ENCODE measurements around the gene PDE10A. TPM values are rescaled to one million over a fixed set of nuclear protein-coding genes. Genes with fewer than 3 reads are reported as not detected.

The PDE10A gene
- total RNA-seq, result not detected

DNA sequence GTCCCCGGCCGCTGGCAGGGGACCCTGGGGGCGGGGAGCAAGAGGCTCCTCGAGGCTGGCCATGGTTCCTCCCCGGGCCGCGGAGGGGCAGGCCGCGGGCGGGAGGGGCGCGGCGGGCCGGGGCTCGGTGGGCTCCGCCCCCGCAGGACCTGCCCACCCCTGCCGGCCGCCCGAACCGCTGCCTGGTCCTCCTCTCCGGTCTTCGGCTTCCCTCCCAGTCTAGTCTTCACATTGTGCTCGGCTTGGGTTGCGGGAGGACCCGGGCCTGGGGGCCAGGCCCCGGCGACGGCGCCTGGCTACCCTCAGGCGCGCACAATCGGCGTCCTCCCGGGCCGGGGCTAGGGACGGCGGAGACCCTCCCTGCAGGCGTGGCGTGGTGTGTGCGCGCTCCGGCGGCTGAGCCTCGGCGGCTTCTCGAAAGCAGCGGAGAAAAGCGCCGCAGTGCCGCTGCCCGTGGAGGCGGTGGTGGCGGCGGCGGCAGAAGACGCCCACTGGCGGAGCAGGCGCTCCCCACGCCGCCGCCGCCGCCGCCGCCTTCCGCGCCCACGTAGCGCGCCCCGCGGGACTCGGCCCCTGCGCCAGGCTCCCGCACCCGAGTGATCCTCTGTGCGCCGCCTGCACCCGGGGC, at the start of gene PDE10A:
Gene PDE10A (minus strand): TSS at position 493 of the 628 bp plus-strand sequence. CDS start 430 bp downstream, at position 63.
- Mint-ChIP-seq H3K9me3 (no peaks in the 10 kb centered on the region), H3K4me1 (ENCODE audit: low read depth) (peaks cover 5% of the 10 kb centered on the region), H3K36me3 (ENCODE audit: low read depth) (no peaks in the 10 kb centered on the region), H3K27me3 (peaks cover 49% of the 10 kb centered on the region), H3K27ac (no peak within 1 kb of the TSS), H3K4me3 (no peak within 1 kb of the TSS)
- DNase-seq (no peak), ATAC-seq (no peak)
- intact Hi-C loops (cut with micrococcal nuclease), result no loop called here
- ChIA-PET CTCF (no interaction called here), POLR2A (no interaction called here)
- TF ChIP-seq, protein P1, sequence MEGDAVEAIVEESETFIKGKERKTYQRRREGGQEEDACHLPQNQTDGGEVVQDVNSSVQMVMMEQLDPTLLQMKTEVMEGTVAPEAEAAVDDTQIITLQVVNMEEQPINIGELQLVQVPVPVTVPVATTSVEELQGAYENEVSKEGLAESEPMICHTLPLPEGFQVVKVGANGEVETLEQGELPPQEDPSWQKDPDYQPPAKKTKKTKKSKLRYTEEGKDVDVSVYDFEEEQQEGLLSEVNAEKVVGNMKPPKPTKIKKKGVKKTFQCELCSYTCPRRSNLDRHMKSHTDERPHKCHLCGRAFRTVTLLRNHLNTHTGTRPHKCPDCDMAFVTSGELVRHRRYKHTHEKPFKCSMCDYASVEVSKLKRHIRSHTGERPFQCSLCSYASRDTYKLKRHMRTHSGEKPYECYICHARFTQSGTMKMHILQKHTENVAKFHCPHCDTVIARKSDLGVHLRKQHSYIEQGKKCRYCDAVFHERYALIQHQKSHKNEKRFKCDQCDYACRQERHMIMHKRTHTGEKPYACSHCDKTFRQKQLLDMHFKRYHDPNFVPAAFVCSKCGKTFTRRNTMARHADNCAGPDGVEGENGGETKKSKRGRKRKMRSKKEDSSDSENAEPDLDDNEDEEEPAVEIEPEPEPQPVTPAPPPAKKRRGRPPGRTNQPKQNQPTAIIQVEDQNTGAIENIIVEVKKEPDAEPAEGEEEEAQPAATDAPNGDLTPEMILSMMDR (IDR thresholded peaks at IDR 0.05), result no peak

DNA sequence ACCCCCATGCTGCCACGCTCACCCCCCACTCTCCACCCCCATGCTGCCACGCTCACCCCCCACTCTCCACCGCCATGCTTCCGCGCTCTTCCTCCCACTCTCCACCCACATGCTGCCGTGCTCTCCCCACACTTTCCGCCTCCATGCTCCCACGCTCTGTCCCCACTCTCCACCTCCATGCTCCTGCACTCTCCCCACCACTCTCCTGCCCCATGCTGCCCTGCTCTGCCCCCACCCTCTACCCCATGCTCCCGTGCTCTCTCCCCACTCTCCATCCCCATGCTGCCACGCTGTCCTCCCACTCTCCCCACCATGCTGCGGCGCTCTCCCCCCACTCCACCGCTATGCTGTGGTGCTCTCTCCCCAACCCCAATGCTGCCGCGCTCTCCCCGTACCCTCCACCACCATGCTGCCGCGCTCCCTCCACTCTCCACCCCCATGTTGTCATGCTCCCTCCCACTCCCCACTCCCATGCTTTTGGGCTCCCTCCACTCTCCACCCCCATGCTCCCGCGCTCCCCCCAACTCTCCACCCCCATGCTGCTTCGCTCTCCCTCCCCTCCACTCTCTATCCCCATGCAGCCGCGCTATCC, 46.0 kb upstream of the PDE10A start:
- no peak overlapping the region for H3K27ac Mint-ChIP-seq
- POLR2A ChIA-PET, result no interaction called here
- no peak for DNase-seq
- H3K36me3 Mint-ChIP-seq (ENCODE audit: low read depth), result no peaks in the 10 kb centered on the region
- CTCF ChIA-PET, result no interaction called here
- H3K4me1 Mint-ChIP-seq (ENCODE audit: low read depth), result no peaks in the 10 kb centered on the region
- no peak for ATAC-seq
- H3K4me3 Mint-ChIP-seq, result no peak overlapping the region
- H3K27me3 Mint-ChIP-seq, result no peaks in the 10 kb centered on the region
- intact Hi-C loops (cut with micrococcal nuclease), result no loop called here
- TF ChIP-seq, protein P1 (IDR thresholded peaks at IDR 0.05), result no peak
- H3K9me3 Mint-ChIP-seq, result no peaks in the 10 kb centered on the region

DNA sequence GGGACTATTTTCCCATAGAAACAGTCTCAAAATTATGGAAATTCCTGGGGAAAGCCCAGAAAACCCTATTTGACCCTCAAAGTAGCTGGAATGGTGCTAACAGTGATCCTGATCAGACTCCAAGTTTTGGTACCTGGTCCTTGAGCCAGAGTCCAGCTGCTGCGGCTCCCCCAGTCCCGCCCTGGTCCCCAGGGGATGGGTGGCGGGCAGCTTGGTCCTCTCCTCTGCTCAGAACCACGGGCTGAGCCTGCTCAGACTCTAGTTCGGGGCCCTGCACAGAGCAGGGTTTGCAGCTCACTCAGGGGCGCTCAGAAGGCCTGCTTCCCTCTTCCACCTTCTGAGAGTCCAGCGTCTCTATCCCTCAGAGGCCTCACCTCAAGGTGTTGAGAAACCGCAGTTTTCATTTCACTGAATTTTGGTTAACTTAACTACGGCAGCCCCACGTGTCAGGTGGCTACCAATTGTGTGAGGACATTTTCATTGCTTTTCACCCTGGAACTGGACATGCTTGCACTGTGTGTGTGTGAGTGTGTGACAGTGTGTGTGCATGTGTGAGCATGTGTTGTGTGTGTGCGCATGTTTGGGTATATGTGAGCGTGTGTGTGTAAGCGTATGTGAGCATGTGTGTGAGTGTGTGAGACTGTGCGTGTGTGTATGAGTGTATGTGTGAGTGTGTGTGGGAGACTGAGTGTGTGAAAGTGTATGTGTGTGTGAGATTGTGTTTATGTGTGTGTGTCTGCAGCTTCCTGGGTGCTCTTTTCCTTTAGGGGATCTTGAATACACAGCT, 44.2 kb upstream of the PDE10A start:
- TF ChIP-seq, protein P1 (IDR thresholded peaks at IDR 0.05), result no peak
- Mint-ChIP-seq H3K4me3 (no peak overlapping the region), H3K36me3 (ENCODE audit: low read depth) (no peaks in the 10 kb centered on the region), H3K9me3 (no peaks in the 10 kb centered on the region), H3K27me3 (no peaks in the 10 kb centered on the region), H3K27ac (no peak overlapping the region), H3K4me1 (ENCODE audit: low read depth) (no peaks in the 10 kb centered on the region)
- CTCF ChIA-PET, result no interaction called here
- intact Hi-C loops (cut with micrococcal nuclease), result no loop called here
- POLR2A ChIA-PET, result no interaction called here
- DNase-seq (no peak), ATAC-seq (no peak)

DNA sequence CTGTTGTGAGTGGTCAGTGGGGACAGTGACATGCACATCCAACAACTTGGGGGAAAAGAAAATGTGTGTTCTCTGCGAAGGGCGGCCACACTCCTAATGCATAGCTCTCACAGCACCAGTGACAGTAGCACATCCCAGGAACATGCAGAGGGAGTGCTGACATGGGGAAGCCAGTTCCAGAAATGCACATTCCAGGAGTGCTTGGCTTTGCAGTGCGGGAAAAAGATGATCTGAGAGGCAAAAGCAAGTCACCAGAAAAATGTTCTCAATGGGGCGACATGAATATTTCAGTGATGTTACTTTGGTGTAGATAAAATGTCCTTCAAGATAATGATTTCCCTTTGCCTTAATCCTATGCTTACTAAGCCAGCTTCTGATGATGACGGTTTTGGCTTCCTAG, 42.9 kb upstream of the PDE10A start:
- TF ChIP-seq, protein P1 (IDR thresholded peaks at IDR 0.05), result no peak
- no peak overlapping the region for H3K4me3 Mint-ChIP-seq
- DNase-seq (no peak), ATAC-seq (no peak)
- CTCF ChIA-PET, result no interaction called here
- H3K4me1 Mint-ChIP-seq (ENCODE audit: low read depth), result no peaks in the 10 kb centered on the region
- intact Hi-C loops (cut with micrococcal nuclease), result no loop called here
- no peak overlapping the region for H3K27ac Mint-ChIP-seq
- H3K9me3 Mint-ChIP-seq, result peaks cover 2% of the 10 kb centered on the region
- POLR2A ChIA-PET, result no interaction called here
- H3K27me3 Mint-ChIP-seq, result peaks cover 3% of the 10 kb centered on the region
- no peaks in the 10 kb centered on the region for H3K36me3 Mint-ChIP-seq (ENCODE audit: low read depth)

All from activated CD8-positive, alpha-beta T cell treated with anti-CD3 and anti-CD28 coated beads for 36 hours (primary cell).